Regular cardiac myocyte (primary cell): ENCODE measurements around the gene SEC14L3. TPM values are rescaled to one million over a fixed set of nuclear protein-coding genes. Genes with fewer than 3 reads are reported as not detected.

Source experiments
- total RNA-seq: library from RNA; depleted of rRNA; stranded (reverse); fragments of >200 nt; gene quantifications from 2 replicates; pipeline ENCODE4 v1.2.3, GENCODE V29; 2014

Gene SEC14L3
- total RNA-seq: not detected in 2 replicates

GRCh38 chr22:30471616-30472318 is at the start of gene SEC14L3:
TSS of gene SEC14L3 (minus strand) at chr22:30472017. CDS start at chr22:30471958, 59 bp downstream.

GRCh38 chr22:30425616-30426387 is 46.0 kb downstream of the SEC14L3 start, which contains the start of gene MTFP1:
TSS of gene MTFP1 (plus strand) at chr22:30425768. CDS start at chr22:30425880, 112 bp downstream.

Other genes with a start within 250 kb of the SEC14L3 start
- gene LIF, start 225.3 kb downstream of the SEC14L3 start, total RNA-seq: 79.2 and 97.8 TPM in 2 replicates
- not detected in 2 replicates for gene OSM, start 205.2 kb downstream of the SEC14L3 start, total RNA-seq
- gene CASTOR1, start 182.5 kb downstream of the SEC14L3 start, total RNA-seq: 6.3 and 10.1 TPM in 2 replicates
- 17.6 and 18.0 TPM in 2 replicates for gene TBC1D10A, start 145.1 kb downstream of the SEC14L3 start, total RNA-seq
- 10.4 and 11.7 TPM in 2 replicates for gene SF3A1, start 115.1 kb downstream of the SEC14L3 start, total RNA-seq
- gene CCDC157, start 115.0 kb downstream of the SEC14L3 start, total RNA-seq: 1.1 and 1.7 TPM in 2 replicates
- gene RNF215, start 84.6 kb downstream of the SEC14L3 start, total RNA-seq: 27.6 and 44.5 TPM in 2 replicates
- gene SEC14L2, start 75.0 kb downstream of the SEC14L3 start, total RNA-seq: 19.2 and 23.8 TPM in 2 replicates
- gene MTFP1, start 46.2 kb downstream of the SEC14L3 start, total RNA-seq: 13.2 and 31.2 TPM in 2 replicates
- gene SEC14L4, start 33.7 kb upstream of the SEC14L3 start, total RNA-seq: 0.19 TPM in 1 of 2 replicates, not detected in the other
- 0.28 TPM in 1 of 2 replicates, not detected in the other for gene SEC14L6, start 74.7 kb upstream of the SEC14L3 start, total RNA-seq
- gene GAL3ST1, start 102.6 kb upstream of the SEC14L3 start, total RNA-seq: 0.28 TPM in 1 of 2 replicates, not detected in the other
- 79.8 and 119 TPM in 2 replicates for gene PES1, start 119.9 kb upstream of the SEC14L3 start, total RNA-seq
- gene TCN2, start 135.2 kb upstream of the SEC14L3 start, total RNA-seq: 1.7 and 7.9 TPM in 2 replicates
- 17.2 and 33.0 TPM in 2 replicates for gene SLC35E4, start 163.8 kb upstream of the SEC14L3 start, total RNA-seq
- gene DUSP18, start 195.9 kb upstream of the SEC14L3 start, total RNA-seq: 5.6 and 10.2 TPM in 2 replicates
- 1.1 and 1.3 TPM in 2 replicates for gene OSBP2, start 222.9 kb upstream of the SEC14L3 start, total RNA-seq